GM10266 (cell line): ENCODE data around the gene KHDC4.

ENCODE experiments used
- DNase-seq: peaks from one replicate; pipeline ENCODE4 v3.0.0; 2012; ENCODE audit errors: extremely low spot score
- TF ChIP-seq, protein P1 (sequence below): IDR thresholded peaks from 2 replicates; pipeline ENCODE4 v1.5.1; 2012; ENCODE audit warnings: mild to moderate bottlenecking, low read depth; ENCODE audit not compliant: control insufficient read depth, insufficient read depth; ENCODE audit errors: missing control alignments

Gene KHDC4

GRCh38 chr1:155947292-155947691 is 13.1 kb upstream of the KHDC4 start:
- DNase-seq = no peak
- TF ChIP-seq, protein P1, sequence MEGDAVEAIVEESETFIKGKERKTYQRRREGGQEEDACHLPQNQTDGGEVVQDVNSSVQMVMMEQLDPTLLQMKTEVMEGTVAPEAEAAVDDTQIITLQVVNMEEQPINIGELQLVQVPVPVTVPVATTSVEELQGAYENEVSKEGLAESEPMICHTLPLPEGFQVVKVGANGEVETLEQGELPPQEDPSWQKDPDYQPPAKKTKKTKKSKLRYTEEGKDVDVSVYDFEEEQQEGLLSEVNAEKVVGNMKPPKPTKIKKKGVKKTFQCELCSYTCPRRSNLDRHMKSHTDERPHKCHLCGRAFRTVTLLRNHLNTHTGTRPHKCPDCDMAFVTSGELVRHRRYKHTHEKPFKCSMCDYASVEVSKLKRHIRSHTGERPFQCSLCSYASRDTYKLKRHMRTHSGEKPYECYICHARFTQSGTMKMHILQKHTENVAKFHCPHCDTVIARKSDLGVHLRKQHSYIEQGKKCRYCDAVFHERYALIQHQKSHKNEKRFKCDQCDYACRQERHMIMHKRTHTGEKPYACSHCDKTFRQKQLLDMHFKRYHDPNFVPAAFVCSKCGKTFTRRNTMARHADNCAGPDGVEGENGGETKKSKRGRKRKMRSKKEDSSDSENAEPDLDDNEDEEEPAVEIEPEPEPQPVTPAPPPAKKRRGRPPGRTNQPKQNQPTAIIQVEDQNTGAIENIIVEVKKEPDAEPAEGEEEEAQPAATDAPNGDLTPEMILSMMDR = no peak

GRCh38 chr1:155946633-155947219 is 12.5 kb upstream of the KHDC4 start:
- peak; percentile 61 for DNase-seq
- TF ChIP-seq, protein P1 = no peak

DNA sequence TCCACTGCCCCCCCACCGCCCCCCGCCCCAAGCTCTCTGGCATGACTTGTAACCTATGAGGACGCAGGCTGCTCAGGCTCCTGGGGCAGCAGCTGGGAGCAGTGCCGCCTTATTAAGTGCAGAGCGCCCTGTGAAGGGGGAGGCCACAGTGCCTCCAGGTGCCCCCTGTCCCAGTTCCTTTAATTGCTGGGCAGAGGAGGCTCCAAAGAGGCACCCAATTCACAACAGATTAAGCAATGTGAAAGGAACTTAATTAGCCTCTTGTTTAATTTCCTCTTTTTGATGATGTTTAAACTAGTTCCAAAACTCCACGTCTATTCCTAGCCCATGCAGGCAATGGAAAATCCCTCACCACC is 10.2 kb upstream of the KHDC4 start:
- TF ChIP-seq, protein P1 = no peak
- DNase-seq = no peak

GRCh38 chr1:155942578-155943141 is 8.4 kb upstream of the KHDC4 start:
- TF ChIP-seq, protein P1 = no peak
- no peak for DNase-seq

- no peak for DNase-seq
- TF ChIP-seq, protein P1 = no peak
Measured at GRCh38 chr1:155941845-155942531, 7.8 kb upstream of the KHDC4 start.

DNA sequence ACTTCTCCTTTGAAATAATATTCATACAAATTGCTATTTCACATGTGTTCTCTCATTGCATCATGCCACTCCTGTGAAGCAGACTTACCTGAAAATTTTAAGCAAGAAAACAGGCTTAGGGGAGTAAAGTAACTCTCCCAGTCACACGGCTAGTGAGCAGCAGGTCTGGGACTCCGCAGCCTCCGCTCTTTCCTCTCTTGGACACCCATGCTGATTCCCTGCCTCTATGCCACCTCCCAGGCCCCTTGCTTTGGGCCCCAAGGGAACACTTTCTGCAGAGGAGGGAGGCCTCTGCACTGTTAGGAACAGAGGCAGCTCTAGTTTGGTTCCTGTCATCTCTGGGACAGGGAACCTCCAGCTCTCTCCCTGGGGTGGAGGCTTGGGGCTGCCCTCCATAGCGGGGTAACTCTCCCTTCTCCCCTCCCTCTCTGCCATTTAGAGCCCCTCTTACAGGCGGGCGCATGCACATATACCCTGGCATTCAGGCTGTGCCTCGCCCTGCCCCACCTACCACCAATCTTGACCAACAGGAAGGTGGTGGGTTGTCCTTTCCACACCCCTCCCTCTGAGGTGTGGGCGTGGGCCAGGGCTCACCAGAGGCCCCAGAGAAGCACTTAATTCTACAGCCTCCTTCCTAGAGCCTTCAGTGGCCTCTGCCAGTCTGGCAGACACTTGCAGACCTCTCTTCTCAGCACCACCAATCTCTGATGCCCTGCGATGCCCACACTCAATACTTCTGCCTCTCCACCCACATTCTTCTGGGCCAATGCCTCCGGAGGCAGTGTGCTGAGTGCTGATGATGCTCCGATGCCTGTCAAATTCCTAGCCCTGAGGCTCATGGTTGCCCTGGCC is 7.0 kb upstream of the KHDC4 start, which contains the start of gene RXFP4:
RXFP4 (plus strand) TSS at position 646 of the 852 bp plus-strand sequence; CDS start at position 718, 72 bp downstream.
- DNase-seq = no peak
- TF ChIP-seq, protein P1 = no peak

- TF ChIP-seq, protein P1 = no peak
- no peak for DNase-seq
Measured at GRCh38 chr1:155940482-155940992, 6.3 kb upstream of the KHDC4 start.
